Natural killer cell (primary cell): ENCODE measurements around the gene ZNF827. TPM values are rescaled to one million over a fixed set of nuclear protein-coding genes. Genes with fewer than 3 reads are reported as not detected.
A peak's percentile ranks its signal among the peaks of the same experiment; 100 is the strongest.

Experiments
- ATAC-seq, 3 donors: fragments of 150-1000 bp in 2 of 3; fragments of 200-7000 bp in 1 of 3; cut with Tn5 transposase; 1 replicate in 1 of 3; 2 replicates in 2 of 3; pipeline ENCODE4 v1.10.0; 2021; ENCODE audit warnings: mild to moderate bottlenecking in 2 of 3, moderate library complexity in 2 of 3
- DNase-seq, 2 donors: peaks; one replicate each; pipeline versions ENCODE4 v3.0.0 to v3.0.0-alpha.2; 2013 to 2021; ENCODE audit warnings: mixed read lengths in 1 of 2
- H3K27ac ChIP-seq: one replicate; pipeline ENCODE4 v1.5.1; 2013; ENCODE audit warnings: mild to moderate bottlenecking, low read length
- H3K27me3 ChIP-seq: one replicate; pipeline ENCODE4 v1.6.1; 2013; ENCODE audit warnings: low read length; ENCODE audit not compliant: control insufficient read depth, insufficient read depth
- H3K36me3 ChIP-seq: one replicate; pipeline ENCODE4 v1.6.1; 2013; ENCODE audit warnings: low read length; ENCODE audit not compliant: control insufficient read depth, insufficient read depth
- H3K4me1 ChIP-seq: one replicate; pipeline ENCODE4 v1.6.1; 2013; ENCODE audit warnings: low read length; ENCODE audit not compliant: control insufficient read depth, insufficient read depth
- H3K4me3 ChIP-seq: one replicate; pipeline ENCODE4 v1.5.1; 2013; ENCODE audit warnings: low read length
- H3K9me3 ChIP-seq: one replicate; pipeline ENCODE4 v1.6.1; 2013; ENCODE audit warnings: low read length; ENCODE audit not compliant: control insufficient read depth, insufficient read depth
- H3K27ac Mint-ChIP-seq, 2 donors: one replicate each; pipeline ENCODE4 v1.8.0; 2022; ENCODE audit warnings: mild to moderate bottlenecking in 2 of 2, mixed read lengths in 2 of 2, moderate library complexity in 1 of 2
- H3K27me3 Mint-ChIP-seq, 2 donors: one replicate each; pipeline ENCODE4 v1.8.0; 2022; ENCODE audit warnings: low read depth in 2 of 2, mixed read lengths in 2 of 2
- H3K36me3 Mint-ChIP-seq: one replicate; pipeline ENCODE4 v1.8.0; 2022; ENCODE audit warnings: mixed read lengths
- H3K4me1 Mint-ChIP-seq, 2 donors: one replicate each; pipeline ENCODE4 v1.8.0; 2022; ENCODE audit warnings: mixed read lengths in 2 of 2
- H3K4me3 Mint-ChIP-seq: one replicate; pipeline ENCODE4 v1.8.0; 2022; ENCODE audit warnings: mild to moderate bottlenecking, moderate library complexity, mixed read lengths
- H3K9me3 Mint-ChIP-seq, 2 donors: one replicate each; pipeline ENCODE4 v1.8.0; 2022; ENCODE audit warnings: mixed read lengths in 2 of 2
- CTCF ChIP-seq: fragments of 200-600 bp; IDR thresholded peaks from one replicate; pipeline ENCODE4 v1.8.0; 2022; ENCODE audit warnings: antibody characterized with exemption
- WGBS: methylation state at CpG from one replicate; pipeline ENCODE4 v1.1.7; 2013; ENCODE audit warnings: missing lambda C conversion rate; ENCODE audit not compliant: insufficient coverage; 5-methylcytosine and 5-hydroxymethylcytosine counted together
- intact Hi-C: fragments of 100-400 bp; cut with micrococcal nuclease; formaldehyde crosslinking; loops from one replicate; pipeline ENCODE4 v1.14.2; 2022
- total RNA-seq, 4 donors: library from RNA; stranded (reverse); fragments of 120-200 nt in 1 of 4; gene quantifications; one replicate each; pipeline versions ENCODE4 v1.2.3 to v1.2.4, GENCODE V29; 2013 to 2022

ZNF827 gene
- total RNA-seq, 3 donors from 2014 or later (not counting 1 experiment from before 2014, with no cell fraction given) = 25.8 to 35.5 (median 32.9) TPM

GRCh38 chr4:145723336-145723735, 215.3 kb downstream of the ZNF827 start:
- Mint-ChIP-seq H3K4me1 (peaks cover 7 to 13% of the 10 kb centered on the region in 2 donors), H3K27me3 (peaks cover 0 to 9% of the 10 kb centered on the region in 2 donors), H3K4me3 (no peak overlapping the region), H3K9me3 (no peaks in the 10 kb centered on the region), H3K36me3 (no peaks in the 10 kb centered on the region), H3K27ac (no peak overlapping the region)
- intact Hi-C loops = no loop called here
- no peaks in the 10 kb centered on the region for H3K36me3 ChIP-seq
- no peak for DNase-seq
- 60% methylated on average over 1 of the region's 2 CpGs for WGBS
- no peaks in the 10 kb centered on the region for H3K4me1 ChIP-seq
- no peak for ATAC-seq
- no peak for TF ChIP-seq CTCF
- H3K27ac ChIP-seq = no peak overlapping the region
- H3K4me3 ChIP-seq = no peak overlapping the region
- H3K27me3 ChIP-seq = peaks cover 4% of the 10 kb centered on the region
- no peaks in the 10 kb centered on the region for H3K9me3 ChIP-seq

GRCh38 chr4:145722561-145722960, 216.1 kb downstream of the ZNF827 start:
- intact Hi-C loops = no loop called here
- Mint-ChIP-seq H3K9me3 (no peaks in the 10 kb centered on the region), H3K4me1 (peaks cover 7 to 13% of the 10 kb centered on the region in 2 donors), H3K27me3 (peaks cover 0 to 15% of the 10 kb centered on the region in 2 donors), H3K36me3 (no peaks in the 10 kb centered on the region), H3K27ac (no peak overlapping the region), H3K4me3 (no peak overlapping the region)
- ATAC-seq = peak; percentile 49 to 57 (median 54)
- no peak overlapping the region for H3K27ac ChIP-seq
- DNase-seq = peak in 1 of 2 donors; percentile 13
- no peak for TF ChIP-seq CTCF
- peaks cover 4% of the 10 kb centered on the region for H3K27me3 ChIP-seq
- no peak overlapping the region for H3K4me3 ChIP-seq
- H3K9me3 ChIP-seq = no peaks in the 10 kb centered on the region
- 95% methylated on average over 1 of the region's 1 CpG for WGBS
- H3K4me1 ChIP-seq = no peaks in the 10 kb centered on the region
- no peaks in the 10 kb centered on the region for H3K36me3 ChIP-seq

- Mint-ChIP-seq H3K9me3 (no peaks in the 10 kb centered on the region), H3K36me3 (no peaks in the 10 kb centered on the region), H3K27me3 (peaks cover 6 to 15% of the 10 kb centered on the region in 2 donors), H3K27ac (no peak overlapping the region), H3K4me1 (peaks cover 7 to 13% of the 10 kb centered on the region in 2 donors), H3K4me3 (no peak overlapping the region)
- intact Hi-C loops = no loop called here
- H3K27me3 ChIP-seq = peaks cover 4% of the 10 kb centered on the region
- H3K27ac ChIP-seq = no peak overlapping the region
- no peak overlapping the region for H3K4me3 ChIP-seq
- 82% methylated on average over 3 of the region's 3 CpGs for WGBS
- no peaks in the 10 kb centered on the region for H3K4me1 ChIP-seq
- DNase-seq (no peak), ATAC-seq (no peak)
- no peaks in the 10 kb centered on the region for H3K36me3 ChIP-seq
- no peaks in the 10 kb centered on the region for H3K9me3 ChIP-seq
- no peak for TF ChIP-seq CTCF
Observed at GRCh38 chr4:145720656-145721055, 218.0 kb downstream of the ZNF827 start.
